ENCODE data around the gene PTPRH. TPM values are rescaled to one million over a fixed set of nuclear protein-coding genes. Genes with fewer than 3 reads are reported as not detected.

The PTPRH gene
- total and polyA plus RNA-seq, 2 donors (not counting 1 experiment from before 2014, with no cell fraction given) = not detected

DNA sequence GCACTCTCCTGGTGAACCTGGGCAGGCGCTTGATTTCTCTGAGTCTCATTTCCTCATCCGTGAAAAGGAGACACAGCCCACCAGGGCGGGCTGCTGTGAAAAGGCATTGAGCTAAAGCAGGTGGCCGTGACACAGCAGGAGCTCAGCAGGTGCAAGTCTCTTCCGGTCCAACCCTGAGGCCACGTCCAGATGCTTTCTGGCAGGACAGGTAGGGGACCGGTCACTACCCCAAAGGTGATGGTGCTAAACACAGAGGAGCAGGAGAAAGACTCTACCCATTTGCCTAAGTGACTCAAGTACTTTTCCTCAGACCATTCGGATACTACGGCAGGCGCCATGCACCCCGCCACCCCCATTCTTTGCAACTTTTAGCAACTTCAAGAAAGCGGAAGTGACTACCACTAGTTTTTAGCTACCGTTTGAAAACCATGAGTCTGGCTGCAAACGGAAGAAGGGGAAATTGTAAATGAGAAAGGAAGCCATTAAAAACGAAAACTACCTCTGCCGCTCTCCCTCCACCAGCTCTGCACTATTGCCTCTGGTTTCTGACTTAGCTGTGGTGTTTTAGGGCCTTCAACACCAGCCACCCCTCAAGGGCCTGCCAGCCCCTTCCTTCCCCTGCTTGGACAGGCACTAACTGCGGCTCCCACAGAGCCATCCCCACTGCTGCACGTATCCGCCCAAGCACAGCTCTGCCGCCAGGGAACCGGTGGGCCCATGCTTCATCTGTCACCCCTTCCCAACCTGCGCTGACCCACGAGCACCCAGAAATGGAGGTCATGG is 44.7 kb upstream of the PTPRH start:
- intact Hi-C loops (cut with micrococcal nuclease) = loop anchor here (1.0 to 10.0 kb wide), 5 partner anchors 22 to 381 kb away; partner anchors contain the start of genes HSPBP1, KMT5C, ZNF524 and ZNF865
- H3K4me3 Mint-ChIP-seq = peak overlapping the region; percentile 96
- Histone ChIP-seq H4K20me1 (ENCODE audit: control insufficient read depth, insufficient read depth, low read length, poor library complexity, severe bottlenecking) (peaks cover 80% of the 10 kb centered on the region), H3K9me3 (ENCODE audit: control extremely low read depth in 1 of 3, control insufficient read depth in 2 of 3, insufficient read depth in 1 of 3, low read length in 2 of 3) (no peaks in the 10 kb centered on the region), H3K9ac (ENCODE audit: low read length) (peak overlapping the region; percentile 88), H3K79me2 (ENCODE audit: control insufficient read depth, insufficient read depth, low read length) (peaks cover 89% of the 10 kb centered on the region), H3K4me1 (ENCODE audit: control insufficient read depth in 2 of 2, insufficient read depth in 2 of 2, low read length in 2 of 2) (peaks cover 75 to 88% of the 10 kb centered on the region in 2 donors), H2AFZ (ENCODE audit: insufficient read depth, low read depth, low read length, poor library complexity, severe bottlenecking) (peak overlapping the region; percentile 45), H3K4me3 (ENCODE audit: control extremely low read depth in 1 of 5, extremely low read depth in 1 of 5, insufficient read depth in 1 of 5, low read depth in 2 of 5, low read length in 4 of 5) (peak overlapping the region; percentile 45 to 89 (median 76)), H3K36me3 (replicated peaks in 1 of 2; ENCODE audit: control extremely low read depth in 1 of 2, control insufficient read depth in 1 of 2, extremely low read depth in 1 of 2, insufficient read depth in 2 of 2, low read length in 1 of 2) (peaks cover 0 to 11% of the 10 kb centered on the region in 2 experiments), H3K27me3 (replicated peaks in 1 of 4; ENCODE audit: control extremely low read depth in 1 of 4, control insufficient read depth in 3 of 4, insufficient read depth in 4 of 4, low read length in 3 of 4) (no peaks in the 10 kb centered on the region), H3K4me2 (replicated peaks; ENCODE audit: low read depth, low read length, poor library complexity, severe bottlenecking) (peak overlapping the region; percentile 97), H3K27ac (ENCODE audit: low read length in 2 of 2) (peak overlapping the region; percentile 87 to 94)
- peak overlapping the region; percentile 99 for H3K27ac Mint-ChIP-seq
- peaks cover 84% of the 10 kb centered on the region for H3K4me1 Mint-ChIP-seq
- no peaks in the 10 kb centered on the region for H3K9me3 Mint-ChIP-seq (ENCODE audit: insufficient read depth)
- peak; percentile 66 for ATAC-seq (ENCODE audit: low read depth)
- ChIA-PET CTCF (interaction anchor here (0.9 to 5.9 kb wide), 14 partner anchors 9 to 400 kb away, joined by 3 to 56 read pairs (median 5); partner anchors contain the start of genes BRSK1, HSPBP1, KMT5C and TMEM238), POLR2A (interaction anchor here (0.6 to 5.2 kb wide), 18 partner anchors 10 to 1138 kb away, joined by 3 to 44 read pairs (median 4); partner anchors contain the start of genes FIZ1, HSPBP1, KMT5C and MBOAT7)
- under 1% methylated on average over 20 of the region's 23 CpGs for WGBS (ENCODE audit: insufficient coverage)
- TF ChIP-seq EZH2 (IDR thresholded peaks at IDR 0.05; ENCODE audit: borderline replicate concordance, insufficient read depth, low read depth, low read length, poor library complexity, severe bottlenecking) = no peak
- TF ChIP-seq, protein P1, sequence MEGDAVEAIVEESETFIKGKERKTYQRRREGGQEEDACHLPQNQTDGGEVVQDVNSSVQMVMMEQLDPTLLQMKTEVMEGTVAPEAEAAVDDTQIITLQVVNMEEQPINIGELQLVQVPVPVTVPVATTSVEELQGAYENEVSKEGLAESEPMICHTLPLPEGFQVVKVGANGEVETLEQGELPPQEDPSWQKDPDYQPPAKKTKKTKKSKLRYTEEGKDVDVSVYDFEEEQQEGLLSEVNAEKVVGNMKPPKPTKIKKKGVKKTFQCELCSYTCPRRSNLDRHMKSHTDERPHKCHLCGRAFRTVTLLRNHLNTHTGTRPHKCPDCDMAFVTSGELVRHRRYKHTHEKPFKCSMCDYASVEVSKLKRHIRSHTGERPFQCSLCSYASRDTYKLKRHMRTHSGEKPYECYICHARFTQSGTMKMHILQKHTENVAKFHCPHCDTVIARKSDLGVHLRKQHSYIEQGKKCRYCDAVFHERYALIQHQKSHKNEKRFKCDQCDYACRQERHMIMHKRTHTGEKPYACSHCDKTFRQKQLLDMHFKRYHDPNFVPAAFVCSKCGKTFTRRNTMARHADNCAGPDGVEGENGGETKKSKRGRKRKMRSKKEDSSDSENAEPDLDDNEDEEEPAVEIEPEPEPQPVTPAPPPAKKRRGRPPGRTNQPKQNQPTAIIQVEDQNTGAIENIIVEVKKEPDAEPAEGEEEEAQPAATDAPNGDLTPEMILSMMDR (IDR thresholded peaks at IDR 0.05) = no peak
- H3K27me3 Mint-ChIP-seq = no peaks in the 10 kb centered on the region
- DNase-seq = peak; percentile 95

Measured in B cell (primary cell).